ENCODE results near the gene ITGAE. TPM values are rescaled to one million over a fixed set of nuclear protein-coding genes. Genes with fewer than 3 reads are reported as not detected.

Gene ITGAE
- total RNA-seq, 4 donors from 2014 or later = 16.1 to 29.5 (median 21.4) TPM

DNA sequence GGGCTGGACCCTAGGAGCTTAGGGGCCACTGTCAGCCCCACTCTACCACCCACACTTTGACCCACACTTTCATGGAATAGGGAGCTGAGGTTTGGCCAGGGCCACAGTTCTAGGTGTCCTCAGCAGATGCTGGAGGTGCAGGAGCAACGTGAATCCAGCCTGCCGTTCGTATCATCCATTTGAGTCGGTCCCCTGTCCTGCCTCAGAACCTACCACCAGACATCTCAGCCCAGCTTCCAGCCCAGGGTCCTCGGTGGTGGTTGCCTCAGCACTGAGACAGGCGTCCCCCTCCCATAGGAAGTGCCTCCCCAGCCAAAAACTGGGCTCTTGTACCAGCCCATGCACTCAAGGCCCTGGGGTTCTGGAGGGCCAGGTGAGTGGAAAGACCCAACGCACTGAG lies 359 bp upstream of the ITGAE start:
- 93% methylated on average over 5 of the region's 7 CpGs for WGBS
- Histone ChIP-seq H3K36me3 (peaks cover 0 to 11% (median 2%) of the 10 kb centered on the region in 4 donors), H3K27me3 (peaks cover 0 to 5% (median 0%) of the 10 kb centered on the region in 4 donors), H3K27ac (replicated peaks in 1 of 4) (no peak overlapping the region), H3K4me1 (peaks cover 5 to 23% (median 22%) of the 10 kb centered on the region in 4 donors), H3K4me3 (no peak overlapping the region), H3K9me3 (no peaks in the 10 kb centered on the region)
- no peak for TF ChIP-seq POLR2AphosphoS5 (IDR thresholded peaks at IDR 0.05)
- no peak for TF ChIP-seq EP300 (IDR thresholded peaks at IDR 0.05)
- TF ChIP-seq, protein P1, sequence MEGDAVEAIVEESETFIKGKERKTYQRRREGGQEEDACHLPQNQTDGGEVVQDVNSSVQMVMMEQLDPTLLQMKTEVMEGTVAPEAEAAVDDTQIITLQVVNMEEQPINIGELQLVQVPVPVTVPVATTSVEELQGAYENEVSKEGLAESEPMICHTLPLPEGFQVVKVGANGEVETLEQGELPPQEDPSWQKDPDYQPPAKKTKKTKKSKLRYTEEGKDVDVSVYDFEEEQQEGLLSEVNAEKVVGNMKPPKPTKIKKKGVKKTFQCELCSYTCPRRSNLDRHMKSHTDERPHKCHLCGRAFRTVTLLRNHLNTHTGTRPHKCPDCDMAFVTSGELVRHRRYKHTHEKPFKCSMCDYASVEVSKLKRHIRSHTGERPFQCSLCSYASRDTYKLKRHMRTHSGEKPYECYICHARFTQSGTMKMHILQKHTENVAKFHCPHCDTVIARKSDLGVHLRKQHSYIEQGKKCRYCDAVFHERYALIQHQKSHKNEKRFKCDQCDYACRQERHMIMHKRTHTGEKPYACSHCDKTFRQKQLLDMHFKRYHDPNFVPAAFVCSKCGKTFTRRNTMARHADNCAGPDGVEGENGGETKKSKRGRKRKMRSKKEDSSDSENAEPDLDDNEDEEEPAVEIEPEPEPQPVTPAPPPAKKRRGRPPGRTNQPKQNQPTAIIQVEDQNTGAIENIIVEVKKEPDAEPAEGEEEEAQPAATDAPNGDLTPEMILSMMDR (IDR thresholded peaks at IDR 0.05) = no peak
- no peak for TF ChIP-seq POLR2A (IDR thresholded peaks at IDR 0.05; ENCODE audit: low read depth)
- intact Hi-C loops (cut with DNase I) = loop anchor here (5.0 kb wide), 1 partner anchor 64 kb away; no protein-coding TSS in a partner anchor
- no peak for DNase-seq (ENCODE audit: extremely low spot score)

DNA sequence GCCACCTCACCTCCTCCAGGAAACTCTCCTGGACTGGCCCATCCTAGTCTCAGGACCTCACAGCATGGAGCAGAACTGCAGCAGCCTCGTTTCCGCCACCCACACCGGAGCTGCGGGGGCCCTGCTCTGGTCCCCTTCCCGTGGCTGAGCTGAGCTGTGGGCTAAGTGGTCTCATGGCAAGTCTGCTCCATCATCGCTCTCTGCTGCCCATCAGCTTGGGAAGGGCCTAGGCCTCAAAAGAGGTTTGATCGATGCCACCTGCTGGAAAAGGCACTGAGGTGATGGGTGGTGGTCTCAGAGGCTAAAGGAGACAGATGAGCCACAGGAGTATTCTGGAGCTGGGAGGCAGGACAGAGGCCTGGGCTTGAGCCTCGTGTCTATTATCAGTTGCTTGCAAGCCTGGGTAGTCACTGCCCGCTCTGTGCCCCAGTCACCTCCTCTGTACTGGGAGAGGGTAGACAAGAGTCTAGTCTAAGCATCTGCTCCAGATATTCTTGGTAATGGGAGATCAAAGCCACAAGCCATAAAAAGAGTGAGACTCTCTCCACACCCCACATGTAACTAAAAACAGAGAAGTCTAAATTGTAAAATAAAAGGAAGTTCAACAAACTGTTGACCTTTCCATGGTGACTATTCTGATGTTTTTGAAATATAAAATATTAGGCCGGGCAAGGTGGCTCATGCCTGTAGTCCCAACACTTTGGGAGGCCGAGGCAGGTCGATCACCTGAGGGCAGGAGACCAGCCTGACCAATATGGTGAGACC lies 1.6 kb downstream of the ITGAE start:
- TF ChIP-seq, protein P1 (IDR thresholded peaks at IDR 0.05) = no peak
- TF ChIP-seq EP300 (IDR thresholded peaks at IDR 0.05) (no peak), POLR2AphosphoS5 (IDR thresholded peaks at IDR 0.05) (no peak), POLR2A (IDR thresholded peaks at IDR 0.05; ENCODE audit: low read depth) (no peak)
- intact Hi-C loops (cut with DNase I) = no loop called here

DNA sequence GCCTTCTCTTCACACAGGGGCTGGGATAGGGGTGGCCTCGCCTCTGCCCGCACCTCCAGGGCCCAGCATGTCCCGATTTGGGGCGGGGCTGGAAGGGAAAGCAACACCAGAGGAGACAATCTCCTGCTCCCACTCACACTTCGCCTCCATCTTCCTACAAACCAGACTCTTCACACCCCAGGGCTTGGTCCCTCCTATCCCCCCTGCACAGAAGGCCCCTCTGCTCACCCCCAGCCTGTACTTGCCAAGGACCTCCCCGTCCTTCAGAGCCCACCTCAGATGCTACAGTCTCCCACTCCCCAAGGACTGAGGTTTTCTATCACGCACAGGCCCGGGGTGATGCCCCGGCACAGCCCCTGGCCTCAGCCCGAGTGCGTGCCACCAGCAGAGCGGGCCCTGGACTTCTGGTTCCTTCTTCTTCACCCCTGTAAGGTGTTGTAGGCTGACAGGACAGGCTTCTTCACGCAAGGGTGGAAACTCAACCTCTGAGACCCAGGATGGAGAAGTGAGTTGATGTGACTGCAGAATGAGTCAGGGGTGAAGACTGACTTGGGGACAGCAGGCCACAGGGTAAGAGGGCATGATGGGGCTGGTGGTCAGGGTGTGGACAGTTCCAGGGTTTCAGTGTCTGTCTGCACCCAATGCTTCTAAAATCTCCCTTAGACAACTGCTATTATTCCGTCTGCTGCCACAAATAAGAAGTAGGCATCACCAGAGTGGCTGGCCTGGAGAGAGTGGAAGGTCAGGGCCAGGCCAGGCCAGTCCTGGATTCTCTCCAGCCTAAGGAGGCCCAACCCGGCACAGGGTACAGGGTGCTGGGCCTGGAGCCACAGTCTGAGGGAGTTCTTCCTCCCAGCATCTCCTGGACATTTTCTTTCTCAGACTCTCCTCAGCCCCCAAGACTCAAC lies 2.5 kb downstream of the ITGAE start:
- peaks cover 5 to 19% (median 19%) of the 10 kb centered on the region in 4 donors for H3K4me1 ChIP-seq
- no peak overlapping the region for H3K27ac ChIP-seq (replicated peaks in 1 of 4)
- 87% methylated on average over 15 of the region's 15 CpGs for WGBS
- TF ChIP-seq EP300 (IDR thresholded peaks at IDR 0.05) = no peak
- no peak for TF ChIP-seq POLR2AphosphoS5 (IDR thresholded peaks at IDR 0.05)
- TF ChIP-seq, protein P1 (IDR thresholded peaks at IDR 0.05) = no peak
- no peak for TF ChIP-seq POLR2A (IDR thresholded peaks at IDR 0.05; ENCODE audit: low read depth)
- intact Hi-C loops (cut with DNase I) = no loop called here
- H3K27me3 ChIP-seq = peaks cover 0 to 5% (median 0%) of the 10 kb centered on the region in 4 donors
- H3K4me3 ChIP-seq = no peak overlapping the region
- H3K36me3 ChIP-seq = no peaks in the 10 kb centered on the region
- H3K9me3 ChIP-seq = no peaks in the 10 kb centered on the region
- DNase-seq (ENCODE audit: extremely low spot score) = no peak

More for the DNA sequence above, 1.6 kb downstream of the ITGAE start:
- H3K4me1 ChIP-seq = peaks cover 5 to 23% (median 22%) of the 10 kb centered on the region in 4 donors
- H3K27me3 ChIP-seq = peaks cover 0 to 5% (median 0%) of the 10 kb centered on the region in 4 donors
- H3K36me3 ChIP-seq = no peaks in the 10 kb centered on the region
- H3K27ac ChIP-seq (replicated peaks in 1 of 4) = no peak overlapping the region
- no peaks in the 10 kb centered on the region for H3K9me3 ChIP-seq
- WGBS = 80% methylated on average over 12 of the region's 12 CpGs
- no peak overlapping the region for H3K4me3 ChIP-seq
- DNase-seq (ENCODE audit: extremely low spot score) = no peak

DNA sequence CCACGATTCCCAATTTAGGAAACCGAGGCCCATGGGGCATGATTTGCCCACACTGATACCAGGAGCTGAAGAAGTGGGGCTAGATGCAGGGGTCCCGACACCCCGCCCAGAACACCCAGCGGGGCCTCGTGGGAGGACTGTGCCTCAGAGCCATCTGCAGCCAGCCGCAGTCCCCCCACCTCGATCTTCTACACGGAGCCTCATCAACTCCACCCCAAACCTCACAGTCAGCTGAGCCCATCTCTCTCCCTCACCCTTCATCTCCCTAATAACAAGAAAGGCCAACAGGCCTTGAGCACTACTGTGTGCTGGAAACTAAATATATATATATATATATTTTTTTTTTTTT lies 4.2 kb downstream of the ITGAE start:
- no peak for DNase-seq (ENCODE audit: extremely low spot score)
- TF ChIP-seq, protein P1 (IDR thresholded peaks at IDR 0.05) = no peak
- TF ChIP-seq EP300 (IDR thresholded peaks at IDR 0.05) (no peak), POLR2AphosphoS5 (IDR thresholded peaks at IDR 0.05) (no peak)
- H3K27me3 ChIP-seq = peaks cover 0 to 5% (median 0%) of the 10 kb centered on the region in 4 donors
- no peaks in the 10 kb centered on the region for H3K9me3 ChIP-seq
- no peaks in the 10 kb centered on the region for H3K36me3 ChIP-seq
- H3K4me1 ChIP-seq = peaks cover 2 to 9% (median 5%) of the 10 kb centered on the region in 4 donors
- no peak overlapping the region for H3K4me3 ChIP-seq
- intact Hi-C loops (cut with DNase I) = no loop called here
- 84% methylated on average over 9 of the region's 9 CpGs for WGBS
- no peak overlapping the region for H3K27ac ChIP-seq (replicated peaks in 1 of 4)

All from esophagus muscularis mucosa (tissue), 4 donors.